Kidney epithelial cell (primary cell): ENCODE data around the gene TMEM106C. TPM values are rescaled to one million over a fixed set of nuclear protein-coding genes. Genes with fewer than 3 reads are reported as not detected.

Experiments used
- DNase-seq: peaks from one replicate; pipeline ENCODE4 v3.0.0-alpha.2; 2010; ENCODE audit warnings: low read depth
- H3K27me3 ChIP-seq: 2 replicates; pipeline ENCODE4 v1.6.0; 2011; ENCODE audit warnings: low read length; ENCODE audit not compliant: control insufficient read depth, insufficient read depth
- H3K36me3 ChIP-seq: 2 replicates; pipeline ENCODE4 v1.5.1; 2011; ENCODE audit warnings: low read length; ENCODE audit not compliant: control insufficient read depth, insufficient read depth
- H3K4me3 ChIP-seq: 2 replicates; pipeline ENCODE4 v1.5.1; 2011; ENCODE audit warnings: low read depth, mild to moderate bottlenecking, control low read depth, low read length
- CTCF ChIP-seq: IDR thresholded peaks from 2 replicates; pipeline ENCODE4 v1.5.1; 2011; ENCODE audit warnings: mild to moderate bottlenecking, moderate library complexity, low read length, control low read depth, inconsistent platforms; ENCODE audit not compliant: insufficient read depth, poor library complexity, severe bottlenecking
- total RNA-seq: library from RNA; depleted of rRNA; stranded (reverse); fragments of >200 nt; gene quantifications from 2 replicates; pipeline ENCODE4 v1.2.3, GENCODE V29; 2015

The TMEM106C gene
- total RNA-seq, 1 donor from 2014 or later: 133 TPM

GRCh38 chr12:48005750-48006021 is 42.3 kb downstream of the TMEM106C start:
- no peak for TF ChIP-seq CTCF
- Histone ChIP-seq H3K27me3 (peaks cover 64% of the 10 kb centered on the region), H3K36me3 (no peaks in the 10 kb centered on the region), H3K4me3 (no peak overlapping the region)
- no peak for DNase-seq

GRCh38 chr12:48007206-48007605 is 43.8 kb downstream of the TMEM106C start:
- H3K27me3 ChIP-seq: peaks cover 55% of the 10 kb centered on the region
- H3K36me3 ChIP-seq: no peaks in the 10 kb centered on the region
- TF ChIP-seq CTCF: no peak
- no peak for DNase-seq
- H3K4me3 ChIP-seq: no peak overlapping the region

GRCh38 chr12:48008349-48008748 is 45.0 kb downstream of the TMEM106C start:
- Histone ChIP-seq H3K4me3 (no peak overlapping the region), H3K27me3 (peaks cover 43% of the 10 kb centered on the region), H3K36me3 (no peaks in the 10 kb centered on the region)
- no peak for TF ChIP-seq CTCF
- no peak for DNase-seq

GRCh38 chr12:48008950-48009349 is 45.6 kb downstream of the TMEM106C start:
- DNase-seq: no peak
- Histone ChIP-seq H3K27me3 (peaks cover 37% of the 10 kb centered on the region), H3K4me3 (no peak overlapping the region), H3K36me3 (no peaks in the 10 kb centered on the region)
- TF ChIP-seq CTCF: no peak

- no peak for TF ChIP-seq CTCF
- DNase-seq: no peak
- no peak overlapping the region for H3K4me3 ChIP-seq
- H3K36me3 ChIP-seq: no peaks in the 10 kb centered on the region
- H3K27me3 ChIP-seq: peaks cover 32% of the 10 kb centered on the region
Measured at GRCh38 chr12:48009471-48009870, 46.1 kb downstream of the TMEM106C start.

- no peak overlapping the region for H3K4me3 ChIP-seq
- H3K27me3 ChIP-seq: peaks cover 25% of the 10 kb centered on the region
- H3K36me3 ChIP-seq: no peaks in the 10 kb centered on the region
- DNase-seq: no peak
- no peak for TF ChIP-seq CTCF
Measured at GRCh38 chr12:48010366-48010970, 47.1 kb downstream of the TMEM106C start.
